Jurkat, Clone E6-1 (cell line): ENCODE results near the gene DGKD.

Experiments
- DNase-seq: peaks from one replicate; pipeline ENCODE4 v3.0.0-alpha.2; 2011; ENCODE audit warnings: low read depth, low spot score
- H3K4me3 ChIP-seq: 2 replicates; pipeline ENCODE4 v1.5.1; 2011; ENCODE audit warnings: mild to moderate bottlenecking, low read length, control low read depth, moderate library complexity

DGKD gene

GRCh38 chr2:233462202-233462785 lies 108.0 kb downstream of the DGKD start:
- H3K4me3 ChIP-seq: no peak overlapping the region
- no peak for DNase-seq

GRCh38 chr2:233462826-233463470 lies 108.7 kb downstream of the DGKD start:
- no peak for DNase-seq

GRCh38 chr2:233463586-233463985 lies 109.3 kb downstream of the DGKD start:
- no peak for DNase-seq
- no peak overlapping the region for H3K4me3 ChIP-seq

More at GRCh38 chr2:233462826-233463470, 108.7 kb downstream of the DGKD start:
- no peak overlapping the region for H3K4me3 ChIP-seq

GRCh38 chr2:233464056-233464455 lies 109.8 kb downstream of the DGKD start:
- no peak overlapping the region for H3K4me3 ChIP-seq
- DNase-seq: no peak

GRCh38 chr2:233464531-233465240 lies 110.4 kb downstream of the DGKD start:
- DNase-seq: no peak
- H3K4me3 ChIP-seq: no peak overlapping the region

- no peak for DNase-seq
- H3K4me3 ChIP-seq: no peak overlapping the region
Measured at GRCh38 chr2:233466991-233467603, 112.8 kb downstream of the DGKD start.

GRCh38 chr2:233468047-233468740 lies 113.9 kb downstream of the DGKD start:
- no peak for DNase-seq
- no peak overlapping the region for H3K4me3 ChIP-seq

- no peak for DNase-seq
- no peak overlapping the region for H3K4me3 ChIP-seq
Measured at GRCh38 chr2:233468741-233469110, 114.4 kb downstream of the DGKD start.

GRCh38 chr2:233469261-233470010 lies 115.1 kb downstream of the DGKD start:
- no peak overlapping the region for H3K4me3 ChIP-seq
- no peak for DNase-seq

- no peak overlapping the region for H3K4me3 ChIP-seq
- no peak for DNase-seq
Measured at GRCh38 chr2:233470011-233470687, 115.9 kb downstream of the DGKD start.

GRCh38 chr2:233470839-233471238 lies 116.5 kb downstream of the DGKD start:
- DNase-seq: no peak
- no peak overlapping the region for H3K4me3 ChIP-seq

GRCh38 chr2:233471291-233472035 lies 117.2 kb downstream of the DGKD start:
- no peak for DNase-seq
- no peak overlapping the region for H3K4me3 ChIP-seq

- H3K4me3 ChIP-seq: no peak overlapping the region
- DNase-seq: no peak
Measured at GRCh38 chr2:233473386-233473791, 119.1 kb downstream of the DGKD start.

GRCh38 chr2:233473878-233474277 lies 119.6 kb downstream of the DGKD start:
- no peak overlapping the region for H3K4me3 ChIP-seq
- DNase-seq: no peak

- DNase-seq: no peak
- no peak overlapping the region for H3K4me3 ChIP-seq
Measured at GRCh38 chr2:233474308-233475160, 120.2 kb downstream of the DGKD start.

- H3K4me3 ChIP-seq: no peak overlapping the region
- DNase-seq: no peak
Measured at GRCh38 chr2:233476063-233476410, 121.7 kb downstream of the DGKD start.
